ENCODE results near the gene RGS4. TPM values are rescaled to one million over a fixed set of nuclear protein-coding genes. Genes with fewer than 3 reads are reported as not detected.

RGS4 gene
- total RNA-seq (36.5 and 63.3 TPM in 2 replicates), polyA plus RNA-seq (80.2 and 170 TPM in 2 replicates), polyA minus RNA-seq (ENCODE audit: low replicate concordance) (19.0 and 54.2 TPM in 2 replicates)
- 58.5 and 138 TPM in 2 replicates for polyA plus RNA-seq (2012)

- Histone ChIP-seq H3K36me3 (ENCODE audit: control insufficient read depth, insufficient read depth, low read length) (peaks cover 3% of the 10 kb centered on the region), H3K4me1 (ENCODE audit: control insufficient read depth, extremely low read depth, insufficient read depth, low read length) (no peaks in the 10 kb centered on the region), H2AFZ (ENCODE audit: low read length) (peak within 1 kb of the TSS; percentile 23), H3K4me2 (ENCODE audit: extremely low read depth, insufficient read depth, low read length) (peak within 1 kb of the TSS; percentile 88), H3K9ac (ENCODE audit: insufficient read depth, low read length) (no peak within 1 kb of the TSS), H3K27me3 (ENCODE audit: control insufficient read depth, insufficient read depth, low read length) (no peaks in the 10 kb centered on the region), H3K4me3 (replicated peaks in 1 of 4; ENCODE audit: control extremely low read depth in 1 of 4, insufficient read depth in 1 of 4, low read depth in 3 of 4, low read length in 4 of 4) (peak within 1 kb of the TSS; percentile 59 to 94 (median 69)), H3K27ac (ENCODE audit: insufficient read depth, low read length) (peak within 1 kb of the TSS; percentile 55), H4K20me1 (ENCODE audit: control insufficient read depth, extremely low read depth, insufficient read depth, low read length) (no peaks in the 10 kb centered on the region), H3K9me3 (ENCODE audit: control insufficient read depth, insufficient read depth, low read depth, low read length) (no peaks in the 10 kb centered on the region), H3K79me2 (ENCODE audit: control insufficient read depth, insufficient read depth, low read length) (peaks cover 19% of the 10 kb centered on the region)
- peak; percentile 97 for DNase-seq (ENCODE audit: low read depth in 2 of 2)
- TF ChIP-seq, protein P1, sequence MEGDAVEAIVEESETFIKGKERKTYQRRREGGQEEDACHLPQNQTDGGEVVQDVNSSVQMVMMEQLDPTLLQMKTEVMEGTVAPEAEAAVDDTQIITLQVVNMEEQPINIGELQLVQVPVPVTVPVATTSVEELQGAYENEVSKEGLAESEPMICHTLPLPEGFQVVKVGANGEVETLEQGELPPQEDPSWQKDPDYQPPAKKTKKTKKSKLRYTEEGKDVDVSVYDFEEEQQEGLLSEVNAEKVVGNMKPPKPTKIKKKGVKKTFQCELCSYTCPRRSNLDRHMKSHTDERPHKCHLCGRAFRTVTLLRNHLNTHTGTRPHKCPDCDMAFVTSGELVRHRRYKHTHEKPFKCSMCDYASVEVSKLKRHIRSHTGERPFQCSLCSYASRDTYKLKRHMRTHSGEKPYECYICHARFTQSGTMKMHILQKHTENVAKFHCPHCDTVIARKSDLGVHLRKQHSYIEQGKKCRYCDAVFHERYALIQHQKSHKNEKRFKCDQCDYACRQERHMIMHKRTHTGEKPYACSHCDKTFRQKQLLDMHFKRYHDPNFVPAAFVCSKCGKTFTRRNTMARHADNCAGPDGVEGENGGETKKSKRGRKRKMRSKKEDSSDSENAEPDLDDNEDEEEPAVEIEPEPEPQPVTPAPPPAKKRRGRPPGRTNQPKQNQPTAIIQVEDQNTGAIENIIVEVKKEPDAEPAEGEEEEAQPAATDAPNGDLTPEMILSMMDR (conservative IDR thresholded peaks at IDR 0.05 in 1 of 2, IDR thresholded peaks at IDR 0.05 in 1 of 2; ENCODE audit: low read depth in 1 of 2, low read length in 2 of 2) = peak; percentile 68 to 74
- no peak for TF ChIP-seq EZH2 (IDR thresholded peaks at IDR 0.05; ENCODE audit: low read length, missing control alignments)
These were observed at the start of gene RGS4 for GRCh38 chr1:163069142-163069541. Gene RGS4 (plus strand): TSS chr1:163069361. CDS start chr1:163069485, 124 bp downstream.

- no peaks in the 10 kb centered on the region for H3K27me3 ChIP-seq (ENCODE audit: control insufficient read depth, insufficient read depth, low read length)
- H3K4me2 ChIP-seq (ENCODE audit: extremely low read depth, insufficient read depth, low read length) = no peak overlapping the region
- no peaks in the 10 kb centered on the region for H3K4me1 ChIP-seq (ENCODE audit: control insufficient read depth, extremely low read depth, insufficient read depth, low read length)
- no peaks in the 10 kb centered on the region for H3K9me3 ChIP-seq (ENCODE audit: control insufficient read depth, insufficient read depth, low read depth, low read length)
- H3K79me2 ChIP-seq (ENCODE audit: control insufficient read depth, insufficient read depth, low read length) = no peaks in the 10 kb centered on the region
- H3K27ac ChIP-seq (ENCODE audit: insufficient read depth, low read length) = no peak overlapping the region
- TF ChIP-seq, protein P1 (conservative IDR thresholded peaks at IDR 0.05 in 1 of 2, IDR thresholded peaks at IDR 0.05 in 1 of 2; ENCODE audit: low read depth in 1 of 2, low read length in 2 of 2) = no peak
- TF ChIP-seq EZH2 (IDR thresholded peaks at IDR 0.05; ENCODE audit: low read length, missing control alignments) = no peak
- no peak overlapping the region for H2AFZ ChIP-seq (ENCODE audit: low read length)
- no peaks in the 10 kb centered on the region for H3K36me3 ChIP-seq (ENCODE audit: control insufficient read depth, insufficient read depth, low read length)
- H3K4me3 ChIP-seq (replicated peaks in 1 of 4; ENCODE audit: control extremely low read depth in 1 of 4, insufficient read depth in 1 of 4, low read depth in 3 of 4, low read length in 4 of 4) = no peak overlapping the region
- H4K20me1 ChIP-seq (ENCODE audit: control insufficient read depth, extremely low read depth, insufficient read depth, low read length) = no peaks in the 10 kb centered on the region
- no peak overlapping the region for H3K9ac ChIP-seq (ENCODE audit: insufficient read depth, low read length)
- no peak for DNase-seq (ENCODE audit: low read depth in 2 of 2)
These were observed 47.0 kb upstream of the RGS4 start for GRCh38 chr1:163022129-163022528.

- no peak for TF ChIP-seq EZH2 (IDR thresholded peaks at IDR 0.05; ENCODE audit: low read length, missing control alignments)
- TF ChIP-seq, protein P1 (conservative IDR thresholded peaks at IDR 0.05 in 1 of 2, IDR thresholded peaks at IDR 0.05 in 1 of 2; ENCODE audit: low read depth in 1 of 2, low read length in 2 of 2) = no peak
- no peak for DNase-seq (ENCODE audit: low read depth in 2 of 2)
These were observed 41.6 kb upstream of the RGS4 start for GRCh38 chr1:163027610-163028009.

More at GRCh38 chr1:163027610-163028009, 41.6 kb upstream of the RGS4 start:
- H3K27me3 ChIP-seq (ENCODE audit: control insufficient read depth, insufficient read depth, low read length) = no peaks in the 10 kb centered on the region
- no peak overlapping the region for H3K4me2 ChIP-seq (ENCODE audit: extremely low read depth, insufficient read depth, low read length)
- H3K4me3 ChIP-seq (replicated peaks in 1 of 4; ENCODE audit: control extremely low read depth in 1 of 4, insufficient read depth in 1 of 4, low read depth in 3 of 4, low read length in 4 of 4) = no peak overlapping the region
- no peaks in the 10 kb centered on the region for H3K36me3 ChIP-seq (ENCODE audit: control insufficient read depth, insufficient read depth, low read length)
- H2AFZ ChIP-seq (ENCODE audit: low read length) = no peak overlapping the region
- no peaks in the 10 kb centered on the region for H3K4me1 ChIP-seq (ENCODE audit: control insufficient read depth, extremely low read depth, insufficient read depth, low read length)
- H3K27ac ChIP-seq (ENCODE audit: insufficient read depth, low read length) = no peak overlapping the region
- no peaks in the 10 kb centered on the region for H3K79me2 ChIP-seq (ENCODE audit: control insufficient read depth, insufficient read depth, low read length)
- H3K9me3 ChIP-seq (ENCODE audit: control insufficient read depth, insufficient read depth, low read depth, low read length) = no peaks in the 10 kb centered on the region
- no peaks in the 10 kb centered on the region for H4K20me1 ChIP-seq (ENCODE audit: control insufficient read depth, extremely low read depth, insufficient read depth, low read length)
- H3K9ac ChIP-seq (ENCODE audit: insufficient read depth, low read length) = no peak overlapping the region
